ENCODE measurements around the gene INS.
"Not testable (repeated sequence)": the region's sequence is repeated elsewhere in the genome, so short reads cannot be mapped to it uniquely, and the experiment has no call there.

INS gene

DNA sequence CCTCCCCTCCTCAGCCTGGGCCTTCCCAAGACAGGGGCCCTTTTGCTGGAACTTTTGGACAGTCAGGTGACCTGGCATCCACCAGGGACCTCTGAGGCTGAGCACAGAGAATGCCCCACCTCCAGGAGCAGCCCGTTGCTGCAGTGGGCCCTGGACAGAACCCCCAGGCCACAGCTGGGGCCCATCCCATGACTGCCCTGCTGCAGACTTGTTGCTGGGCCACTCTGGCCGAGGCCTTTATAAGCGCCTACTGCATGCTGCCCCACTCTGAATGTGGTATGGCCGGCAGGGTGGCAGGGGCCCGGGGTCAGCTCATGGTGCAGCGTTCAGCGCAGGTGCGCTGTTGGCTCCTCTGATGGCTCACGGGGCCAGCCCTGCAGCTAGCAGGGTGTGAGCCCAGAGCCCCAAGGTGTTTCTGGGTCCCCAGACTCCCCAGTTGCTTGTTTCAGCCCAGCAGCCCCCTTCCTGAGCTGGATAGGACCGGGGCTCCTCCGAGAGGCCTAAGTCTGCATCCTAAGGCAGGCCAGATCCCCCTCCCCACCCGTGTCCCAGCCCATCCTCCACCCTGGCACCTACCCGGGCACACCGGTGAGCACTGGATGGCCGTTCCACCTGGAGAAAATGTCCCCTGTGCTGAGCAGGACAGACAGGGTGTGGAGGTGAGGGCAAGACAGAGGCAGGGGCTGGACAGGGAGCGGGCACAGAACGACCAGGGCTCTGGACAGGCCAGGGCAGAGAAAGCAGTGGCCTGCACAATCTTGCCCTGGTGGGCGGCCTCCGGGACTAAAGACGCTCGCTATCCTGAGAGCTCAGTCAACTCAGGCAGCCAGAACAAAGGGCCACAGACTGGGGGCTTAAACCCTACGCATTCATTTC, 38.7 kb upstream of the INS start:
- no peak overlapping the region for H3K27ac ChIP-seq
- DNase-seq (ENCODE audit: low read depth, low spot score), result no peak

DNA sequence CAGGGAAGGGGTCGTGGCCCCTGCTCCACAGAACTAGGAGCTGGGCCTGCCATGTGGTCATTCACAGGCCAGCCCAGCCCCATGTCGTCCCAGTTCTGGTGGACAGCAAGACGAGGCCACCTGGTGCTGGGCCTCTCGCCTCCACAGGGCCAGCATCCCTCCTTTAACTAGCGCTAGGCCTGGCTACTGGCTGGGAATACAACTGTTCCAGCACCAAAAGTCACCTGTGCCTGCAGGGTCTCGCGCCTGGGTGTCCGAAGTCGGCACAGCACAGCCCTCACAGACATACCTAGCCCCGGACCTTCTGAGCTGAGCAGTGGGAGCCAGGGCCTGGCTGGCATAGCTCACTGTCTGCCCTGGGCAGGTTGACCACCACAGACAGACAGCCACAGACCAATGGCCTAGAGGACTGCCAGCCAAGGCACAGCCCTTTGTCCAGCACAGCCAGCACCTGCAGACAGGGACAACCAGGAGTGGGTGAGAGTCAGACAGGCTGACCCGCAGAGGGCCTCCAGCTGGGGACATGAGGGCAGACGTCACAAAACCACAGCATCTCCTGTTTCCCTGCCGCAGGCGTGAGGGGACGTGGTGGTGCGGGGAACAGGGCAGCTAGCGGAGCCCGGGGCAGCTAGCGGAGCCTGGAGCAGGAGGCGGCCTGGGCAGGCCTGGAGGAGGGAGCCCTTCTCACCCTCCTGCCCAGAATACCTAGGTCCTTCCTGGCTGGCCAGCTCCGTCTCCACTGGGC, 37.8 kb upstream of the INS start:
- DNase-seq (ENCODE audit: low read depth, low spot score), result no peak
- H3K27ac ChIP-seq, result no peak overlapping the region

DNA sequence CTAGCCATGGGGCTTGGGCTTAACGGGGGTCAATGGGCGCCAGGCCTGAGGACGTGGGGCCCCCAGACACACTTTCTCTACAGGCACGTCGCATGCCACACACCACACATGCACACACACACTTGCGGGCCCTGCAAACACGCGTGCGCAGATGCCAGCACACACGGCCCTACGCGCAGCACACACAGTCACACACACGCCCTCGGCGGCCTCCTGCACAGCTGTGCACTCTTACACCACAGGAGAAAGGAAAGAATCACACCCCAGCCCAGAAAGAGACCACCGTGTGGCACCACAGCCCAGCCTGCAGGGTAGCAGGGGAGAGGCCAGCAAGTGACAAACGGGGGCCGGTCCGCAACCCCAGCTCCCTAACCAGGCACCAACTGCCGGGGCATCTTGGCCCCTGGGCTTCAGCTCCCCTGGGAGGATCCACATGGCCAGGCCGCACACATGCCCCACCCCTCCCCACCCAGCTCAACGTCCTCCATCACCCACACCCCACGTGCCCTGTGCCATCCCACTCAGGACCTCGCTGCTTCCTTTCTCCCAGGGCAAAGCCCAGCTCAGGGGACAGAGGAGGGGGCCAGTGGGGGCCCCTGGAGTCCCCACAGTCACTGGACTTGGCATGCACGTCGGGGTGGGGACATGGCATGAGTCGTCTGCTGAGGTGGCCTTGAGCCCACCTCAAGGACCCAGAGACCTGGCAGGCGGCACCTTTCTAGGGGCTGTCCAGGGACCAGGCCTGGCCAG, 36.9 kb upstream of the INS start:
- no peak for DNase-seq (ENCODE audit: low read depth, low spot score)
- H3K27ac ChIP-seq, result no peak overlapping the region

DNA sequence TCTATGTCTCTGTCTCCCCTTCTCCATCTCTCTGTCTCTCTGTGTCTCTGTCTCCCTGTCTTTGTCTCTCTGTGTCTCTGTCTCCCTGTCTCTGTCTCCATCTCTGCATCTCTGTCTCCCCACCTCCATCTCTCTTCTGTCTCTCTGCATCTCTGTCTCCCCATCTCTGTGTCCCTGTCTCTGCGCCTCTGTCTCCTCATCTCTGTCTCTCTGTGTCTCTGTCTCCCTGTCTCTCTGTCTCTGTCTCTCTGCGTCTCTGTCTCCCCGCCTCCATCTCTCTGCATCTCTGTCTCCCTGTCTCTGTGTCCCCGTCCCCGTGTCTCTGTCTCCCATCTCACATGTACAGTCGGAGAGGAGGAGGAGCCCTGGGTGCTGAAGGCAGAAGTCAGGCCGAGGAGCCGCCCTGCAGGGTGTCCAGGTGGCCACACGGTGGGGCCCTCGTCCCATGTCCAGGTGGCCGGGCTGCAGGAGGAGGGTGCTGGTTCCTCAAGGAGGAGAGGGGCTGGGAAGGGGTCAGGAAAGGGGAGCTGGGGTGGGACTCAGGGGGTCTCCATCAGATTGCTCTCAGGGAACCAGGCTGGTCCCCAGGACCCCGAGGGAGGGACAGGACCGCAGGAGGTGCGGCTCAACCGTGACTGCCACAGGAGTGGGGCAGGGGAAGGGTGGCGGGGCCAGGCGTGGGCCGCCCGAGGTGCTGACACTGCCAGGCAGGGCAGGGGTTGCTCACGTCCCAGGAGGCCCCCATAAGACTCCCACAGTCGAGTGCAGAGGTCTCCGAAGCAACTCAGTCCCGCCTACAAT, 36.2 kb upstream of the INS start:
- no peak overlapping the region for H3K27ac ChIP-seq
- no peak for DNase-seq (ENCODE audit: low read depth, low spot score)

GRCh38 chr11:2195756-2196088, 34.7 kb upstream of the INS start:
- no peak overlapping the region for H3K27ac ChIP-seq
- DNase-seq (ENCODE audit: low read depth, low spot score), result no peak

DNA sequence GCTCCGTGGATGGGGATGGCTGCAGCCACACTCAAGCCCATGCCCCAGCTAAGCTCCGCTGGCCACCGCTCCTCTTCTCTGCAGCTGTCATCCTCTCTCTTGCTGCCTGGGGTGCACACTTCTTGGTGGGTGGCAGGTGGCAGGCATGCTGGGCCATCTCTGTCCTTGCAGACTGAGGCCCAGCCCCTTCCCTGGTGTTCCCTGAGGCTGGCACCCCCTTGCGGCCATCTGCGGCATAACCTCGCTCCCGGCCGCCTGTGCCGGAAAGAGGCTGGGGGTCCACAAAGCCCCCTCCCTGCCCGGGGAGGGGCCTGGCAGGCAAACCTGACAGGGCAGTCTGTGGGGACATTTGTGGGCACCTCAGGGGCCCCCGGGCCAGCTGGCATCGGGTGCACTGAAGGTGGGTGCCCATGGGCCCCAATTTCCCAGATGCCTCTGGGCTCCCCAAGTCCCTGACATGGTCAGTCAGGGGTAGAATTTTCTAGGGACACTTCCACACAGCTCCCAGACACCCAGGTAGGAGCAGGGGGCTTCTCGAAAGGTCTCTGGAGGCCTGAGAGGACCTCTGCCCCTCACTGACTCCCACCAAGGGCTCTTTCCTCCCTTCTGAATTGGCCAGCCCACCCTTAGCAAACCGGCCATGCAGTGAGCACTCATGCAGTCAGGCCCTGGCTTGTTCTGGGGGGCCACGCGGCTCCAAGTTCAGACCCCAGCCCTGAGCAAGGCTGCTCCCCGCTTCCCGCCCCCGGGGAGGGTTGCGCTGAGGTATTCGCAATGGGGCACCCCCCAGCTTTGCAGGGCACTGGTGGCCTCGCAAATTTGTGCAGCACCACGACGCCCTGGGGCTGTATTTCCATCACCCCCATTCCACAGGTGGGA, 34.1 kb upstream of the INS start:
- H3K27ac ChIP-seq, result no peak overlapping the region
- no peak for DNase-seq (ENCODE audit: low read depth, low spot score)

- H3K27ac ChIP-seq; DNase-seq (ENCODE audit: low read depth, low spot score): not testable (repeated sequence)
These were observed 33.0 kb upstream of the INS start for GRCh38 chr11:2193888-2194595.

GRCh38 chr11:2193099-2193887, 32.3 kb upstream of the INS start:
- no peak for DNase-seq (ENCODE audit: low read depth, low spot score)

DNA sequence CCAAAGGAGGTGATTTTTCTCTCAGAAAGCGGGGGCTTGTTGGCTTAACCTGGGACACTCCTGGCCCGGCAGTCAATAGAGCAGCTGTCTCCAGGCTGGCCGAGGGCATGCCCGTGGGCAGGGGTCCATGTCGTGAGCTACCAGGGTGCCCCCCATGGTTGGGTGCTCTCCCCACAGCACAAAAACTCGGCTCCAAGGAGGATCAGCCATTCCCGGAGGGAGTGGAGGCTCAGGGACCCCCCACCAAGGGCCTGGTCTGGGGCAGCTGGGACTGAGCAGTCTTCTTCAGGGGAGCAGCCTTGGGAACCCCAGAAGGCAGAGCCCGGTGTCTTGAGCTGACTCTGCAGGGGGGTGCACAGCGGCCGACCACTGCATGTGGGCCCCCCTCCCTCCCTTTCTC, 31.4 kb upstream of the INS start:
- no peak for DNase-seq (ENCODE audit: low read depth, low spot score)
- no peak overlapping the region for H3K27ac ChIP-seq

More at GRCh38 chr11:2193099-2193887, 32.3 kb upstream of the INS start:
- no peak overlapping the region for H3K27ac ChIP-seq

GRCh38 chr11:2191883-2192282, 30.9 kb upstream of the INS start:
- H3K27ac ChIP-seq, result no peak overlapping the region
- DNase-seq (ENCODE audit: low read depth, low spot score), result no peak

DNA sequence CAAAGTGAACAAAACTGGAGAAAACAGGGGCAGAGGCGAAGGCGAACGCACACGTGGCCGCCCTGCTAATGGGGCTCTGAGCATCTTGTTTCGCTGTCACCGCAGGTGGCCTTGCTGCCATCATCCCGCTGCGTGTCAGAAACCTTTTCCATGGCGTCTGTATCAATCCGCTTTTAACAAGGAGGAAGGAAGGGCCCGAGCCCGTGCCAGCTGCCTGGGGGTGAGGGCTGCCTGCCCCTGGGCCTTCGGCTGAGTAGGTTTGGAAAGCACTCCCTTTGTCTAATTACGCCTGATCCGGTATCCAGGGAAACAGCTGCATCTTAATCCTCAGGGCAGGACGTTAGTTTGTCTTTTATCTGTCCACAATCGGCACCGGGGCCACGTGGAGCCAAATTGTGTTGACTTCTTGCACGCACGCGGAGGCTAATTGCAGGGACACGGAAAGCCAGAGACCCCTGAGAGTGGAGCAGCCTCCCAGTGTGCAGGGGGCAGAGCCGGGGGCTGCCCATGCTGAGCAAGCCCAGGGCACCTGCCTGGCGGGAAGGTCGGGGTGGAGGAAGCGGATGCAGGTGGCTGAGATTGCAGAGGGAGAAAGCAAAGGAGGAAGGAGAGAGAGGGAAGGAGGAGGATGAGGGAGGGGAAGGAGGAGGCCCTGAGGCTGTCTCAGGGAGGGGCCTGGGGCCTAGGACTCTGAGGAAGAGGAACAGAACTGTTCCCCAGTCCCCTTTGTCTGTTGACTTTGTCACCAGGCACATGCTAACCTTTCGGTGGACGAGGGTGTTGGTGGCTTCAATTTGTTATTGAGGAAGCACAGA, 29.9 kb upstream of the INS start:
- no peak for DNase-seq (ENCODE audit: low read depth, low spot score)
- no peak overlapping the region for H3K27ac ChIP-seq

DNA sequence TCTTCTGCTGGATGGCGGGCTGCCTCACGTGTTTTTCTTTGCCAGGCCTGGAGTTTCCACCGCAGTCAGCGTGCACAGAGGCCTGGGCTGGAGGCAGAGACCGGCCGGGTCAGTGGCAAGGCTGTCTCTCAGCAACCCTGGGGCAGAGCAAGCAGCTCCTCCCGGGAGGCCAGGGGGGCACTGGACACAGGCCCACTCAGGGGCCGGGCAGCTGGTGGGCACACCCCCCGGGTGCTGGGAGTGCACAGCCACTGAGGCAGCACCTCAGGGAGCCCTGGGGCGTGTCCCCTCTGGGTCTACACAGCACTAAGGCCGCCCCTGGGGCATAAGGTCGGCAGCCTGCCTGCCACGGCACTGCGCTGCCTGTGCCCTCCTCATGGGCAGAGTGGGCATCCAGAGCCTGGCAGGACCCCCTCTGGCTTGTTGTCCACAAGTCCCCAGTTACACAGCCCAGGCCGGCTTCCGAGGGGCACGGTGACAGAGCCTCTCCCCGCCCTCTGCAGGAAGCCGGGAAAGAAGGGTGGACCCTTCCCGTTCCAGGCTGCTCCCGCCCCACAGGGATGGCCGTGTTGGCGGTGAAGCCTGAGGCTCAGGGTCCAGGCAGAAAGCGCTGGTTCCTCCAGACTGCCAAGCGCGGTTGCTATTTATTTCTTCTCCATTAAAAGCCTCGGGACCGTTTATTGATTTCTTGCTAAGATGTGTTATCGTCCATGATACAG, 29.1 kb upstream of the INS start:
- H3K27ac ChIP-seq, result no peak overlapping the region
- DNase-seq (ENCODE audit: low read depth, low spot score), result no peak

- DNase-seq (ENCODE audit: low read depth, low spot score), result no peak
- H3K27ac ChIP-seq, result no peak overlapping the region
These were observed 27.7 kb upstream of the INS start for GRCh38 chr11:2188745-2189144.

DNA sequence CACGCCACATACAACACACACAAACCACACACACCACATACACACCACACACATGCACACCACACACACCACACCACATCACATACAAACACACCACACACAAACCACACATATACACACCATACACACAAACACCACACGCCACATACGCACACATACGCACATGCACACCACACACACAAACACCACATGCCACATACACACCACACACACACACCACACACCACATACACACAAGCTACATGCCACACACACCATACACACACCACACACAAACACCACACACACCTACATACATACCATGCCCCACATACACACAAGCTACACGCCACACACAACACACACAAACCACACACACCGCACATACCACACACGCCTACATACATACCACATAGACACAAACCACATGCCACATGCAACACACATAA, 26.3 kb upstream of the INS start:
- no peak for DNase-seq (ENCODE audit: low read depth, low spot score)
- H3K27ac ChIP-seq, result no peak overlapping the region

- no peak overlapping the region for H3K27ac ChIP-seq
- DNase-seq (ENCODE audit: low read depth, low spot score), result no peak
These were observed 25.8 kb upstream of the INS start for GRCh38 chr11:2186669-2187279.
